Bronchial epithelial cell (primary cell): ENCODE results near the gene ATAD2B. TPM values are rescaled to one million over a fixed set of nuclear protein-coding genes. Genes with fewer than 3 reads are reported as not detected.
A peak's percentile ranks its signal among the peaks of the same experiment; 100 is the strongest.
"Not testable (repeated sequence)": the region's sequence is repeated elsewhere in the genome, so short reads cannot be mapped to it uniquely, and the experiment has no call there.

Experiments
- DNase-seq: peaks from one replicate; pipeline ENCODE4 v3.0.0-alpha.2; 2010; ENCODE audit warnings: low read depth
- FAIRE-seq: peaks from 2 replicates; lab custom pipeline; 2011; peaks lifted over from hg19 to GRCh38; lab: Jason Lieb, UNC
- H3K27me3 ChIP-seq: 2 replicates; pipeline ENCODE4 v1.5.1; 2011; ENCODE audit warnings: low read length; ENCODE audit not compliant: control insufficient read depth, insufficient read depth
- H3K36me3 ChIP-seq: 2 replicates; pipeline ENCODE4 v1.5.1; 2011; ENCODE audit warnings: low read length; ENCODE audit not compliant: control insufficient read depth, insufficient read depth
- H3K4me3 ChIP-seq: 2 replicates; pipeline ENCODE4 v1.5.1; 2011; ENCODE audit warnings: mild to moderate bottlenecking, low read depth, low read length, control low read depth
- total RNA-seq: library from RNA; depleted of rRNA; stranded (reverse); fragments of >200 nt; gene quantifications from 2 replicates; pipeline ENCODE4 v1.2.1, GENCODE V29; 2014
- TF ChIP-seq, protein P1 (sequence below): IDR thresholded peaks from 2 replicates; pipeline ENCODE4 v1.5.1; 2011; ENCODE audit warnings: mild to moderate bottlenecking, moderate library complexity, low read length, control low read depth, inconsistent platforms; ENCODE audit not compliant: insufficient read depth, severe bottlenecking

Gene ATAD2B
- total RNA-seq, 1 donor from 2014 or later = 8.7 TPM

DNA sequence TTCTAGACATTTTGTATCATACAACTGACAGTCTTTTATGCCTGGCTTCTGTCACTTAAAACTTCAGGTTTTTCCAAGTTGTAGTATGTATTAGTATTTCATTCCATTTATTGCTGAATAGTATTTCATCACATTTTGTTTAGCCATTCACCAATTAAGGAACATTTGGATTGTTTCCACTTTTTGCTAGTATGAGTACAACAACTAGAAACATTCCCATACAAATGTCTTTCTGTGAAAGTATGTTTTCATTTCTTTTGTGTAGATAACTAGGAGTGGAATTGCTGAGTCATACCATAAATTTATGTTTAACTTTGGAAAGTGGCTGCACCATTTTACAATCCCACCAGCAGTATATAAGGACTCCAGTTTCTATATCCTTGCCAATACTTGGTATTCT, 135.9 kb downstream of the ATAD2B start:
- peak; percentile 49 for DNase-seq
- TF ChIP-seq, protein P1, sequence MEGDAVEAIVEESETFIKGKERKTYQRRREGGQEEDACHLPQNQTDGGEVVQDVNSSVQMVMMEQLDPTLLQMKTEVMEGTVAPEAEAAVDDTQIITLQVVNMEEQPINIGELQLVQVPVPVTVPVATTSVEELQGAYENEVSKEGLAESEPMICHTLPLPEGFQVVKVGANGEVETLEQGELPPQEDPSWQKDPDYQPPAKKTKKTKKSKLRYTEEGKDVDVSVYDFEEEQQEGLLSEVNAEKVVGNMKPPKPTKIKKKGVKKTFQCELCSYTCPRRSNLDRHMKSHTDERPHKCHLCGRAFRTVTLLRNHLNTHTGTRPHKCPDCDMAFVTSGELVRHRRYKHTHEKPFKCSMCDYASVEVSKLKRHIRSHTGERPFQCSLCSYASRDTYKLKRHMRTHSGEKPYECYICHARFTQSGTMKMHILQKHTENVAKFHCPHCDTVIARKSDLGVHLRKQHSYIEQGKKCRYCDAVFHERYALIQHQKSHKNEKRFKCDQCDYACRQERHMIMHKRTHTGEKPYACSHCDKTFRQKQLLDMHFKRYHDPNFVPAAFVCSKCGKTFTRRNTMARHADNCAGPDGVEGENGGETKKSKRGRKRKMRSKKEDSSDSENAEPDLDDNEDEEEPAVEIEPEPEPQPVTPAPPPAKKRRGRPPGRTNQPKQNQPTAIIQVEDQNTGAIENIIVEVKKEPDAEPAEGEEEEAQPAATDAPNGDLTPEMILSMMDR = no peak
- H3K27me3 ChIP-seq = no peaks in the 10 kb centered on the region
- no peak overlapping the region for H3K4me3 ChIP-seq
- FAIRE-seq = no peak
- H3K36me3 ChIP-seq = no peaks in the 10 kb centered on the region

DNA sequence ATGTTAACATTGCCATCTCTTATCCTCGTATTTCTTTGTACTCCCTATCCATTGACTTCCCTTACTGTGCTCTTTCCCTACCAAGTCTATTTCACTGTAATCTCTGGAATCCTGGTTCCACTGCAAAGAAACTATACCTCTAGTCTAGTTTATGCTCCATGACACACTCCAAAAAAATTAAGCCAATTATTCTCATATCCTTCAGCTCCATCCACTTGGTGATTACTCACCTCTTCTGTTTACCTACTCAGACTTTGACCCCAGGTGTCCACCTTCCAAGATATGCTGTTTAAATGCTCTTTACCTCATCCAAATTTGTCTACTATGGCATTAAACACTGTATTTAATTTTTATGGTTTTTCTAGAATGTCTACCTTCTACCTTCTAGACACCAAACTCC, 137.9 kb downstream of the ATAD2B start:
- H3K4me3 ChIP-seq = no peak overlapping the region
- TF ChIP-seq, protein P1 = no peak
- no peaks in the 10 kb centered on the region for H3K36me3 ChIP-seq
- no peak for FAIRE-seq
- DNase-seq = peak; percentile 88
- no peaks in the 10 kb centered on the region for H3K27me3 ChIP-seq

DNA sequence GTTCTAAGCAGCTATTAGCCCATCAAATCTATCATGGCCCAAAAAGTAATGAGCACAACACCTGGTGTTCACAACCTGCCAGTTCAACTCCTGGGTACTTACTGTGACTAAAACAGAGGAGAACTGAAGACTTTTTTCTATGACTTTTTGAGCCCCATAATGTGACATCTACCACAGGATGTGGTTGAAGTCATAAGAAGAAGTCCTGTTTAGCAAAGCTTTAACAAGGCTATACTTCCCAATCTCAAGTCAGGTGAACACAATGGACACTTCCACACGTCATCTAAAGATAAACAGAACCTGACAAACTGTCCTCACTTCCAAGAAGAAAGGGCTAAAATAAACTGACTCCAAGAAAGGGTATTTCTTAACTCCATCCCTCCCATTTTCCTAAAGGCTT, 138.8 kb downstream of the ATAD2B start:
- H3K36me3 ChIP-seq = no peaks in the 10 kb centered on the region
- TF ChIP-seq, protein P1 = no peak
- no peaks in the 10 kb centered on the region for H3K27me3 ChIP-seq
- FAIRE-seq = no peak
- H3K4me3 ChIP-seq = no peak overlapping the region
- DNase-seq = no peak

DNA sequence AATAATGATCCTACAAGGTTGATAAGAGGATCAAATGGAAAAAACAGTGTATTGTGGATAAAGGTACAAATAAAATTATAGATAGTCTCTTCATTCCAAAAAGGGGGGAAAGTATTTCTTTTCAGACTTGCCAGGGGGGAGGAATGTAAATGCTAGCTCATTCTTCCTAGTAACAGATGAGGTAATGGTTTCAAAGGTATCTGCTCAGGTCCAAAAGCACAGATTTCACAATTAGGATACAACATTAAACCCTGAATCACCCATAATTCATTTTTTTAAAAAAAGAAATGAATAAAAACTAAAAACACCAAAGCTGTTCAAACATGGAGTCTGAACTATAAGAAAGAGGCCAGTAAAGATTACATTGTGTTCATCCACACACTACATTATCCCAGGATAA, 142.0 kb downstream of the ATAD2B start:
- FAIRE-seq = no peak
- DNase-seq = peak; percentile 24
- no peaks in the 10 kb centered on the region for H3K27me3 ChIP-seq
- no peak overlapping the region for H3K4me3 ChIP-seq
- peaks cover 3% of the 10 kb centered on the region for H3K36me3 ChIP-seq
- TF ChIP-seq, protein P1 = no peak

DNA sequence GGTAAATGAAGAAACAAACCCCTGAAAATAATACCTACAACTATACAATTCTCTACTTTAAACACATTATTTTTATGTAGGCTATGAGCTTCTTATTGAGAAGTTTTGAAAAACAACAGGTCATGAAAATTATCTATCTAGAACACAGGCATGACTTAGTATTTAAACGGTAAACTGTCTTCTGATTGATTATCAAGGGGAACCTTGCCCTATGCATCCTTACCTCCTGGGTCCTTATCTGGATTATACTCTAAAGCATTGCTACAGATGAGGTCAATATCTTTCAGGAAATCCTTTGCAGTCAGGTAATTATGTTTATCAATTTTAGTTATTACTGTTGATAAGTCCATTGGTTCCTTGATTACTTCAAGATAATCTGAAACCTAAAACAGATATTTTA, 144.3 kb downstream of the ATAD2B start:
- TF ChIP-seq, protein P1 = no peak
- DNase-seq (no peak), FAIRE-seq (no peak)
- H3K36me3 ChIP-seq = peaks cover 3% of the 10 kb centered on the region
- no peak overlapping the region for H3K4me3 ChIP-seq
- H3K27me3 ChIP-seq = no peaks in the 10 kb centered on the region

DNA sequence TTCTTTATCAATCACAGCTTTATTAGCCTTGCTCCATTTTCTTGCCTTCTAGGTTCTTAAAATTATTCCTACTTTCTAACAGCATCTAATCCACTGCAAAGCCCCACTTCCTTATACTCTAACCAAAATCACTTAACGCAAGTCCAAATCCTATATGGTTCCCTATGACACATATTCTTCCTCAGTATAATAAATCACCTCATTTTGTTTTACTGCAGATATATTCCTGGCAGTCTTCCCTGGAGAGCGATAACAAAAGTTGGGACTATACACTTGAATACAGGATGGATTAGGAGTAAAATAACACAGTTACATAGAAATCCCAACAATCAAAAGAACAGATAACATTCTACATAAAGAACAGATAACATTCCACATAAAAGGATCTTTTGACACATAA, 144.8 kb downstream of the ATAD2B start:
- no peak for FAIRE-seq
- no peak for DNase-seq
- Histone ChIP-seq H3K4me3 (no peak overlapping the region), H3K36me3 (peaks cover 3% of the 10 kb centered on the region), H3K27me3 (no peaks in the 10 kb centered on the region)
- TF ChIP-seq, protein P1 = no peak

DNA sequence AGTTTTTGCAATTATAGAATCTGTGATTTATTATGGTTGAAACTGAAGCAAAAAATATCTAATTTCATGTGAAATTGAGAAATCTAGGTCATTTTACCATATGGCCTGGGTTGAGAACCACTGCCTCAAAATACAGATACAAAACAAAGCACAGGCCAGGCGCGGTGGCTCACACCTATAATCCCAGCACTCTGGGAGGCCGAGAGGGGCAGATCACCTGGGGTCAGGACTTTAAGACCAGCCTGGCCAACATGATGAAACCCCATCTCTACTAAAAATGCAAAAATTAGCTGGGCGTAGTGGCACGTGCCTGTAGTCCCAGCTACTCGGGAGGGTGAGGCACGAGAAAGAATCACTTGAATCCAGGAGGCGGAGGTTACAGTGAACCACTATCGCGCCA, 146.5 kb downstream of the ATAD2B start:
- not testable (repeated sequence) for H3K27me3 ChIP-seq, FAIRE-seq, H3K4me3 ChIP-seq, DNase-seq, H3K36me3 ChIP-seq
